Endometrial microvascular endothelial cells (primary cell): ENCODE results near the gene RGR. TPM values are rescaled to one million over a fixed set of nuclear protein-coding genes. Genes with fewer than 3 reads are reported as not detected.

ENCODE experiments used
- in situ Hi-C: cut with HindIII; loops from 2 replicates; pipeline ENCODE4 v1.10.0; 2017; ENCODE audit warnings: low sequenced_read_pairs, low pct_unique_long_range_greater_than_20kb; ENCODE audit errors: inconsistent ontology term
- total RNA-seq: library from RNA; depleted of rRNA; stranded (reverse); fragments of >200 nt; gene quantifications from one replicate; pipeline ENCODE4 v1.2.3, GENCODE V29; 2015; ENCODE audit errors: inconsistent ontology term

RGR gene
- total RNA-seq, 1 donor from 2014 or later, result not detected

- in situ Hi-C loops, result no loop called here
Observed at GRCh38 chr10:84289521-84290200, 44.8 kb downstream of the RGR start.

- in situ Hi-C loops, result no loop called here
Observed at GRCh38 chr10:84290235-84290634, 45.4 kb downstream of the RGR start.

GRCh38 chr10:84291384-84291783 is 46.5 kb downstream of the RGR start:
- in situ Hi-C loops, result no loop called here

GRCh38 chr10:84292502-84292901 is 47.6 kb downstream of the RGR start:
- in situ Hi-C loops, result no loop called here

GRCh38 chr10:84293171-84293570 is 48.3 kb downstream of the RGR start:
- in situ Hi-C loops, result no loop called here

GRCh38 chr10:84293574-84294016 is 48.7 kb downstream of the RGR start:
- in situ Hi-C loops, result no loop called here

- in situ Hi-C loops, result no loop called here
Observed at GRCh38 chr10:84294766-84295447, 50.1 kb downstream of the RGR start.

- in situ Hi-C loops, result no loop called here
Observed at GRCh38 chr10:84296091-84296981, 51.5 kb downstream of the RGR start.

GRCh38 chr10:84298057-84298456 is 53.2 kb downstream of the RGR start:
- in situ Hi-C loops, result no loop called here

- in situ Hi-C loops, result no loop called here
Observed at GRCh38 chr10:84302223-84302622, 57.4 kb downstream of the RGR start.

- in situ Hi-C loops, result no loop called here
Observed at GRCh38 chr10:84306751-84307384, 62.0 kb downstream of the RGR start.

- in situ Hi-C loops, result no loop called here
Observed at GRCh38 chr10:84308021-84308420, 63.2 kb downstream of the RGR start.

- in situ Hi-C loops, result no loop called here
Observed at GRCh38 chr10:84308481-84309304, 63.8 kb downstream of the RGR start.

Other genes starting within 250 kb of the RGR start
- 199 TPM for gene GHITM, start 105.5 kb upstream of the RGR start, total RNA-seq
- not detected for gene GPR15LG, start 71.3 kb upstream of the RGR start, total RNA-seq
- not detected for gene CDHR1, start 50.5 kb upstream of the RGR start, total RNA-seq
- not detected for gene LRIT2, start 19.5 kb upstream of the RGR start, total RNA-seq
- not detected for gene LRIT1, start 3.5 kb upstream of the RGR start, total RNA-seq
- 29.2 TPM for gene CCSER2, start 83.5 kb downstream of the RGR start, total RNA-seq